ENCODE results near the gene HNRNPU.

Gene HNRNPU

GRCh38 chr1:244852694-244853093 is 11.6 kb downstream of the HNRNPU start:
- TF ChIP-seq, protein P1, sequence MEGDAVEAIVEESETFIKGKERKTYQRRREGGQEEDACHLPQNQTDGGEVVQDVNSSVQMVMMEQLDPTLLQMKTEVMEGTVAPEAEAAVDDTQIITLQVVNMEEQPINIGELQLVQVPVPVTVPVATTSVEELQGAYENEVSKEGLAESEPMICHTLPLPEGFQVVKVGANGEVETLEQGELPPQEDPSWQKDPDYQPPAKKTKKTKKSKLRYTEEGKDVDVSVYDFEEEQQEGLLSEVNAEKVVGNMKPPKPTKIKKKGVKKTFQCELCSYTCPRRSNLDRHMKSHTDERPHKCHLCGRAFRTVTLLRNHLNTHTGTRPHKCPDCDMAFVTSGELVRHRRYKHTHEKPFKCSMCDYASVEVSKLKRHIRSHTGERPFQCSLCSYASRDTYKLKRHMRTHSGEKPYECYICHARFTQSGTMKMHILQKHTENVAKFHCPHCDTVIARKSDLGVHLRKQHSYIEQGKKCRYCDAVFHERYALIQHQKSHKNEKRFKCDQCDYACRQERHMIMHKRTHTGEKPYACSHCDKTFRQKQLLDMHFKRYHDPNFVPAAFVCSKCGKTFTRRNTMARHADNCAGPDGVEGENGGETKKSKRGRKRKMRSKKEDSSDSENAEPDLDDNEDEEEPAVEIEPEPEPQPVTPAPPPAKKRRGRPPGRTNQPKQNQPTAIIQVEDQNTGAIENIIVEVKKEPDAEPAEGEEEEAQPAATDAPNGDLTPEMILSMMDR (IDR thresholded peaks at IDR 0.05; ENCODE audit: low read depth, low read length): no peak
- Histone ChIP-seq H3K9me3 (no peaks in the 10 kb centered on the region), H3K36me3 (peaks cover 100% of the 10 kb centered on the region), H3K27me3 (no peaks in the 10 kb centered on the region), H3K4me3 (ENCODE audit: low read depth, low read length) (no peak overlapping the region), H3K4me1 (no peaks in the 10 kb centered on the region; the same call in none of the 2 replicates)
- no peak for DNase-seq

DNA sequence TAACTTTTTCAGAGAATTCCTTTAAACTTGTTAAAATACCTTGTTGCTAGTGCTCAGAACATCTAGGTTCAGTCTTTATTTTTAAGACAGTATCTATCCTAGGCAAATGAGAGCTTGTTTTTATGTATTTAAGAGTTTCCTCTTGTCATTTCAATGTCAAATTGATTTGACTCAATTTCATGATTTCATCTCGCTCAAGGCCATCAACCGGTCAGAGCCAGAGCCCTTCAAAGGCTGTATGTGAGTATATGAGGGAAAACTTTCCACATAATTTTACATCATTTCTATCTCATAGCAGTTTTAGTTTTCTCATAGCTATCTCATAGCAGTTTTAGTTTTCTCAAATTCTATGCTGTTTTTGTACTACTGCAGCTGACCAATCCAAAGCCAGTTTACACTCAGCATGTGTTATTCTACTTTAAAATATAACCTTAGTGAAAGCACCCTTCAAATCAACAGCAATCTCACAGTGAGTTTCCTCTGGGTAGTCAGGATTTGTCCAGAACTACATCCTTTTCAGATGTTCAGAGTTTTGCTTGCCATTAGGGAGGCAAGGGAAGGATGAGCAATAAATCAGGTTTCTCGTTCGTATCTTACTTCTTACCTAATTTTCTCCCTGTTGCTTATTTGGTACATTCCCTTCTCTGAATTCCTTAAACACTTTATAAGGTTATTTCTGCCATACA is 12.7 kb downstream of the HNRNPU start:
- H3K27me3 ChIP-seq: no peaks in the 10 kb centered on the region
- TF ChIP-seq, protein P1 (IDR thresholded peaks at IDR 0.05; ENCODE audit: low read depth, low read length): no peak
- peaks cover 100% of the 10 kb centered on the region for H3K36me3 ChIP-seq
- H3K9me3 ChIP-seq: no peaks in the 10 kb centered on the region
- no peak overlapping the region for H3K4me3 ChIP-seq (ENCODE audit: low read depth, low read length)
- H3K4me1 ChIP-seq: no peaks in the 10 kb centered on the region; the same call in none of the 2 replicates
- no peak for DNase-seq

DNA sequence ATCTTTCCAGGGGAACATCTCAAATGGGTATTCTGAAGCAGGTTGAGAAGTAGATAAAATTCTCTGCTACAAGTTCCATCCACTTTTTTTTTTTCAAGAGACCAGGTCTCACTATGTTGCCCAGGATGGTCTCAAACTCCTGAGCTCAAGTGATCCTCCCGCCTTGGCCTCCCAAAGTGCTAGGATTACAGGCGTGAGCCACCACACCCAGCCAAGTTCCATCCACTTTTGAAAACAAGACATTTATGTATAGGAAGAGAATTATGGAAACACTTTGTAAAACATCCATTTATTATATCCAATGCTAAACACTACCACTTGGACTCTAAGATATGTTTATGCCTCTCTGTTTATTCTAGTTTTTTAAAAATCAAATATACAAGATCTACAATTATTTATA is 13.4 kb downstream of the HNRNPU start:
- H3K4me1 ChIP-seq: no peaks in the 10 kb centered on the region; the same call in none of the 2 replicates
- H3K36me3 ChIP-seq: peaks cover 100% of the 10 kb centered on the region
- H3K27me3 ChIP-seq: no peaks in the 10 kb centered on the region
- no peak overlapping the region for H3K4me3 ChIP-seq (ENCODE audit: low read depth, low read length)
- DNase-seq: no peak
- no peaks in the 10 kb centered on the region for H3K9me3 ChIP-seq
- TF ChIP-seq, protein P1 (IDR thresholded peaks at IDR 0.05; ENCODE audit: low read depth, low read length): no peak

GRCh38 chr1:244850099-244850852 is 14.1 kb downstream of the HNRNPU start:
- Histone ChIP-seq H3K4me1 (no peaks in the 10 kb centered on the region; the same call in none of the 2 replicates), H3K4me3 (ENCODE audit: low read depth, low read length) (no peak overlapping the region), H3K27me3 (no peaks in the 10 kb centered on the region), H3K36me3 (peaks cover 100% of the 10 kb centered on the region), H3K9me3 (no peaks in the 10 kb centered on the region)
- TF ChIP-seq, protein P1 (IDR thresholded peaks at IDR 0.05; ENCODE audit: low read depth, low read length): no peak
- no peak for DNase-seq

GRCh38 chr1:244849189-244849866 is 15.0 kb downstream of the HNRNPU start:
- no peaks in the 10 kb centered on the region for H3K9me3 ChIP-seq
- no peak for DNase-seq
- H3K36me3 ChIP-seq: peaks cover 100% of the 10 kb centered on the region
- TF ChIP-seq, protein P1 (IDR thresholded peaks at IDR 0.05; ENCODE audit: low read depth, low read length): no peak
- H3K4me1 ChIP-seq: no peaks in the 10 kb centered on the region; the same call in none of the 2 replicates
- no peaks in the 10 kb centered on the region for H3K27me3 ChIP-seq
- H3K4me3 ChIP-seq (ENCODE audit: low read depth, low read length): no peak overlapping the region
